Smooth muscle cell (in vitro differentiated cells): Measurements from ENCODE around the gene FLNB. TPM values are rescaled to one million over a fixed set of nuclear protein-coding genes. Genes with fewer than 3 reads are reported as not detected.

Experiments used
- DNase-seq: peaks from one replicate; lab custom pipeline; 2025; ENCODE audit not compliant: unreplicated experiment; lab: John Stamatoyannopoulos, UW
- H2AFZ ChIP-seq: fragments of 200-600 bp; sonication (generic); 2 replicates; pipeline ENCODE4 v1.6.0; 2016; ENCODE audit warnings: antibody characterized with exemption, low read depth, mild to moderate bottlenecking
- H3F3A ChIP-seq: fragments of 200-600 bp; sonication (generic); 2 replicates; pipeline ENCODE4 v1.6.0; 2017; ENCODE audit warnings: antibody characterized with exemption, low read depth
- H3K27ac ChIP-seq: fragments of 200-600 bp; sonication (generic); 2 replicates; pipeline ENCODE4 v1.5.1; 2016; ENCODE audit warnings: low read depth, mild to moderate bottlenecking
- H3K27me3 ChIP-seq: fragments of 200-600 bp; sonication (generic); 2 replicates; pipeline ENCODE4 v1.6.1; 2016; ENCODE audit warnings: low read depth, mild to moderate bottlenecking
- H3K36me3 ChIP-seq: fragments of 200-600 bp; sonication (generic); 2 replicates; pipeline ENCODE4 v1.5.1; 2016; ENCODE audit warnings: low read depth
- H3K4me1 ChIP-seq: fragments of 200-600 bp; sonication (generic); 2 replicates; pipeline ENCODE4 v1.5.1; 2016; ENCODE audit warnings: low read depth
- H3K4me2 ChIP-seq: fragments of 200-600 bp; sonication (generic); 2 replicates; pipeline ENCODE4 v1.6.0; 2016; ENCODE audit warnings: mild to moderate bottlenecking
- H3K4me3 ChIP-seq: fragments of 200-600 bp; sonication (generic); 2 replicates; pipeline ENCODE4 v1.5.1; 2016; ENCODE audit warnings: mild to moderate bottlenecking
- H3K79me2 ChIP-seq: fragments of 200-600 bp; sonication (generic); 2 replicates; pipeline ENCODE4 v1.6.0; 2016; ENCODE audit warnings: low read depth, mild to moderate bottlenecking
- H3K9ac ChIP-seq: fragments of 200-600 bp; sonication (generic); 2 replicates; pipeline ENCODE4 v1.6.0; 2016; ENCODE audit warnings: low read depth
- H3K9me3 ChIP-seq: fragments of 200-600 bp; sonication (generic); replicated peaks from 2 replicates; pipeline ENCODE4 v1.5.1; 2016; ENCODE audit warnings: low read depth
- H4K20me1 ChIP-seq: fragments of 200-600 bp; sonication (generic); 2 replicates; pipeline ENCODE4 v1.6.0; 2016; ENCODE audit warnings: low read depth
- WGBS: methylation state at CpG from one replicate; pipeline ENCODE4 v1.1.7; 2016; ENCODE audit warnings: low lambda C conversion rate; 5-methylcytosine and 5-hydroxymethylcytosine counted together
- polyA plus RNA-seq: library from polyadenylated mRNA; unstranded; fragments of >200 nt; fragmentation: Nextera tagmentation; extraction: Ambion mirVana; gene quantifications from 2 replicates; pipeline ENCODE4 v1.2.1, GENCODE V29; 2016
- total RNA-seq: library from RNA; depleted of rRNA; stranded (reverse); fragments of >200 nt; gene quantifications from 2 replicates; pipeline ENCODE4 v1.2.3, GENCODE V29; 2014
- TF ChIP-seq, protein P1 (sequence below): fragments of 200-600 bp; sonication (generic); IDR thresholded peaks from 2 replicates; pipeline ENCODE4 v1.5.1; 2017; ENCODE audit warnings: borderline replicate concordance, mild to moderate bottlenecking, antibody characterized with exemption; ENCODE audit not compliant: insufficient read depth, poor library complexity, severe bottlenecking

Gene FLNB
- total and polyA plus RNA-seq, 2 experiments from 2014 or later, result 52.7 to 145 TPM

DNA sequence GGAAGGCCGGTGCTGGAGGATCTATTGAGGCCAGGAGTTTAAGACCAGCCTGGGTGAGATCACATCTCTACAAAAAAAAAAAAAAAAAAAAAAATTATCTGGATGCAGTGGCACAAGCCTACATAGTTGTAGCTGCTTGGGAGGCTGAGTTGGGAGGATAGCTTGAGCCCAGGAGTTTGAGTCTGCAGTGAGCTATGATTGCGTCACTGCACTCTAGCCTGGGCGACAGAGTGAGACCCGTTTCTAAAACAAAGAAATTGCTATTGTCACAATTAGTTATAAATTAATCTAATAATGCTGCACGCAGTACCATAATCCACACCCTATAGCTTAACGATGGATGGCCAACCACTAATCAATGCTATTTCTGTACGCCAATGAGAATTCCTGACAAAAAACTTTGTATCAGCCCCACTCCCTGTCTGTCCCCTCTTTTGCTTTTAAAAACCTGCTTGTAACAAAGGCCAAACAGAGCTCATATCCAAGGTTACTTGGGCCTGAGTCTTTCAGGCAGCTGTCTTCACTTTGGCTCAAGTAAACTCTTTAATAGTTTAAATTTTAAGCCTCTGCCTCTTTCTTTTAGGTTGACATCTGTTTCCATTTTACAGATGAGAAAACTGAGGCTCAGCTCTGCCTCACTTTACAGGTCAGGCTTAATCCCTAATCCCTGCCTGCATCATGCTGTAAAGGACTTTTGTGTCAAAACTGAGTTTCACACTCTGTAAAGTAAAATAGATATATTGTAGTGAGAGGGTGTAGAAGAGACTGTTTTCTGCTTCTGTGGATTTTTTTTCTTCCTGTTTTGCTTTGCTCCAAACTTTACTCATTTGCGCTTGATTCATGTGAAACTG is 10.9 kb downstream of the FLNB start:
- H3F3A ChIP-seq, result peaks cover 16% of the 10 kb centered on the region
- no peak overlapping the region for H2AFZ ChIP-seq
- no peak for DNase-seq
- no peaks in the 10 kb centered on the region for H3K9me3 ChIP-seq
- H3K27me3 ChIP-seq, result no peaks in the 10 kb centered on the region
- H3K4me1 ChIP-seq, result peaks cover 11% of the 10 kb centered on the region
- peaks cover 100% of the 10 kb centered on the region for H3K79me2 ChIP-seq
- H3K36me3 ChIP-seq, result no peaks in the 10 kb centered on the region
- WGBS, result 91% methylated on average over 8 of the region's 8 CpGs
- peak overlapping the region; percentile 49 for H3K27ac ChIP-seq
- H4K20me1 ChIP-seq, result peaks cover 100% of the 10 kb centered on the region
- no peak overlapping the region for H3K4me3 ChIP-seq
- no peak overlapping the region for H3K4me2 ChIP-seq
- no peak overlapping the region for H3K9ac ChIP-seq
- TF ChIP-seq, protein P1, sequence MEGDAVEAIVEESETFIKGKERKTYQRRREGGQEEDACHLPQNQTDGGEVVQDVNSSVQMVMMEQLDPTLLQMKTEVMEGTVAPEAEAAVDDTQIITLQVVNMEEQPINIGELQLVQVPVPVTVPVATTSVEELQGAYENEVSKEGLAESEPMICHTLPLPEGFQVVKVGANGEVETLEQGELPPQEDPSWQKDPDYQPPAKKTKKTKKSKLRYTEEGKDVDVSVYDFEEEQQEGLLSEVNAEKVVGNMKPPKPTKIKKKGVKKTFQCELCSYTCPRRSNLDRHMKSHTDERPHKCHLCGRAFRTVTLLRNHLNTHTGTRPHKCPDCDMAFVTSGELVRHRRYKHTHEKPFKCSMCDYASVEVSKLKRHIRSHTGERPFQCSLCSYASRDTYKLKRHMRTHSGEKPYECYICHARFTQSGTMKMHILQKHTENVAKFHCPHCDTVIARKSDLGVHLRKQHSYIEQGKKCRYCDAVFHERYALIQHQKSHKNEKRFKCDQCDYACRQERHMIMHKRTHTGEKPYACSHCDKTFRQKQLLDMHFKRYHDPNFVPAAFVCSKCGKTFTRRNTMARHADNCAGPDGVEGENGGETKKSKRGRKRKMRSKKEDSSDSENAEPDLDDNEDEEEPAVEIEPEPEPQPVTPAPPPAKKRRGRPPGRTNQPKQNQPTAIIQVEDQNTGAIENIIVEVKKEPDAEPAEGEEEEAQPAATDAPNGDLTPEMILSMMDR, result no peak

DNA sequence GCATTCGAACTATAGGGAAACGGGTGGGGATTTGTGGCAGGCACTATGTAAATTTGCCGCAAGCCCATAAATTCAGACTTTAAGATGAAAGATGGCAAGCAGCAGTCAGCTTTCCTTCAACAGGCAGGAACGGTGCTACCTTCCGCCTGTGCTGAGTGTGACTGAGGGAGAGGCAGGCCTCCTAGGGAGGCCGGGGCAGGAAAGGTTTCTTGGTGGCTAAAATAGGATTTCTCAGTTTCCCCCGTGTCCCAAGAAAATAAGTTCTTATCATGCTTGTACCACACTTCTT is 12.5 kb downstream of the FLNB start:
- TF ChIP-seq, protein P1, result no peak
- Histone ChIP-seq H3F3A (peaks cover 16% of the 10 kb centered on the region), H3K36me3 (no peaks in the 10 kb centered on the region), H3K4me1 (peaks cover 11% of the 10 kb centered on the region), H4K20me1 (peaks cover 99% of the 10 kb centered on the region), H2AFZ (no peak overlapping the region), H3K4me3 (no peak overlapping the region), H3K27me3 (no peaks in the 10 kb centered on the region), H3K9me3 (no peaks in the 10 kb centered on the region), H3K4me2 (peak overlapping the region; percentile 25), H3K9ac (no peak overlapping the region), H3K27ac (peak overlapping the region; percentile 49), H3K79me2 (peaks cover 100% of the 10 kb centered on the region)
- no peak for DNase-seq
- WGBS, result 74% methylated on average over 7 of the region's 7 CpGs

DNA sequence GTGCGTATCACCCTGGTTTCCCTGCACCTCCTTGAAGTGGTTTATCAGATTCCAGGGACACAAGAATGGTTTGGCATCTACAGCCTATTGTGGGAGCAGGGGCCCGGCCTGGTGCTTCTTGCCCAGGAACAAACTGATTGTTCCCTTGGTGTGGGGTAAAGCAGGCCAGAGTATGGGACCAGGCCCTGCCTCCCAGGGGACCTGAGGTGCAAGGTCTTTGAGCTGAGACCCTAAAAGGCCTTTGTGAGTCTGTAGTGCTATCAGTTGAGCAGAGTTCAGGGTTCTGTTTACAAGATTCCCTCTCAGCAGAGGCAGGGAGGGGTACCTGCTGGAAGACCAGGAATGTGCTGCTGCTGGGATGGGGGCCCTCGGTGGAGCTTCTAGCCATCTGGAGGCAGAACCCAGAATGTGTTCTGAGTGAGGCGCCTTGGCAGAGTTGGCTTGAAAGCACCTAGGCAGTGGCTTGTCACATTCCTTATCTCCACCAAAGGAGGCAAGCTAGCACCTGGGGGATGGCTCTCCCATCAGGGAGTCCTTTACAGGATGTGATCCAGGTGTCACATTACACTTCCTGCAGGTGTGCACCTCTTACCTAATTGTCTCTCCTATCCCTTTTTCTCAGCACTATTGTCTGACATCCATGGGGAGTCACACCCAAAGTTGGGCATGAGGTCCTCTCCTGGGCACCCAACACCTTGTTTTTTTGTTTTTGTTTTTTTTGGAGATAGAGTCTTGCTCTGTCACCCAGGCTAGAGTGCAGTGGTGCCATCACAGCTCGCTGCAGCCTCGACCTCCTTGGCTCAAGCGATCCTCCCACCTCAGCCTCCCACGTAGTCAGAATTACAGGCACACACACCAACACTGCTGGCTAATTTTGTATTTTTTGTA is 13.1 kb downstream of the FLNB start:
- no peaks in the 10 kb centered on the region for H3K9me3 ChIP-seq

More for the DNA sequence above, 13.1 kb downstream of the FLNB start:
- Histone ChIP-seq H3K27me3 (no peaks in the 10 kb centered on the region), H3F3A (peaks cover 16% of the 10 kb centered on the region), H3K9ac (no peak overlapping the region), H2AFZ (no peak overlapping the region), H3K27ac (peak overlapping the region; percentile 49), H3K36me3 (no peaks in the 10 kb centered on the region), H3K4me2 (no peak overlapping the region), H4K20me1 (peaks cover 99% of the 10 kb centered on the region), H3K79me2 (peaks cover 100% of the 10 kb centered on the region), H3K4me3 (no peak overlapping the region), H3K4me1 (peaks cover 11% of the 10 kb centered on the region)
- no peak for DNase-seq
- WGBS, result 81% methylated on average over 8 of the region's 8 CpGs
- TF ChIP-seq, protein P1, result no peak
